Immature natural killer cell (primary cell): ENCODE results near the gene PAX5. TPM values are rescaled to one million over a fixed set of nuclear protein-coding genes. Genes with fewer than 3 reads are reported as not detected.

Source experiments
- DNase-seq, 3 donors: peaks; one replicate each; pipeline ENCODE4 v3.0.0; 2022; ENCODE audit warnings: mixed read lengths in 1 of 3
- H3K27ac Mint-ChIP-seq, 6 donors: one replicate each; pipeline ENCODE4 v1.8.0; 2020; ENCODE audit warnings: mixed read lengths in 6 of 6, mild to moderate bottlenecking in 5 of 6, inconsistent platforms in 4 of 6, moderate library complexity in 3 of 6
- H3K27me3 Mint-ChIP-seq, 3 donors: one replicate each; pipeline ENCODE4 v1.8.0; 2020 to 2021; ENCODE audit warnings: low read depth in 3 of 3, mild to moderate bottlenecking in 3 of 3, mixed read lengths in 3 of 3, moderate library complexity in 3 of 3, inconsistent platforms in 1 of 3
- H3K36me3 Mint-ChIP-seq, 3 donors: one replicate each; pipeline ENCODE4 v1.8.0; 2020; ENCODE audit warnings: mixed read lengths in 3 of 3, inconsistent platforms in 2 of 3, mild to moderate bottlenecking in 2 of 3
- H3K4me1 Mint-ChIP-seq, 2 donors: one replicate each; pipeline ENCODE4 v1.8.0; 2020; ENCODE audit warnings: inconsistent platforms in 2 of 2, mild to moderate bottlenecking in 2 of 2, mixed read lengths in 2 of 2, moderate library complexity in 1 of 2
- H3K4me3 Mint-ChIP-seq, 5 donors: one replicate each; pipeline ENCODE4 v1.8.0; 2020; ENCODE audit warnings: mild to moderate bottlenecking in 5 of 5, mixed read lengths in 5 of 5, inconsistent platforms in 3 of 5, moderate library complexity in 3 of 5
- H3K9me3 Mint-ChIP-seq, 6 donors: one replicate each; pipeline ENCODE4 v1.8.0; 2020; ENCODE audit warnings: mild to moderate bottlenecking in 6 of 6, mixed read lengths in 6 of 6, inconsistent platforms in 4 of 6, moderate library complexity in 3 of 6
- polyA plus RNA-seq, 3 donors: library from polyadenylated mRNA; unstranded; fragments of 300-500 nt; fragmentation: Illumina TruSeq; gene quantifications; one replicate each; pipeline ENCODE4 v1.2.3, GENCODE V29; 2021

PAX5 gene
- polyA plus RNA-seq, 3 donors from 2014 or later = 0.03 TPM; not detected in 2

GRCh38 chr9:37053684-37054362 lies 19.8 kb upstream of the PAX5 start:
- H3K4me3 Mint-ChIP-seq = no peak overlapping the region
- peaks cover 0 to 2% (median 0%) of the 10 kb centered on the region in 6 donors for H3K9me3 Mint-ChIP-seq
- DNase-seq = no peak
- H3K36me3 Mint-ChIP-seq = no peaks in the 10 kb centered on the region
- H3K27me3 Mint-ChIP-seq = peaks cover 7 to 24% (median 13%) of the 10 kb centered on the region in 3 donors
- H3K27ac Mint-ChIP-seq = no peak overlapping the region
- H3K4me1 Mint-ChIP-seq = no peaks in the 10 kb centered on the region

- no peaks in the 10 kb centered on the region for H3K36me3 Mint-ChIP-seq
- H3K4me3 Mint-ChIP-seq = no peak overlapping the region
- H3K9me3 Mint-ChIP-seq = peaks cover 0 to 3% (median 0%) of the 10 kb centered on the region in 6 donors
- DNase-seq = no peak
- H3K27me3 Mint-ChIP-seq = peaks cover 8 to 23% (median 12%) of the 10 kb centered on the region in 3 donors
- no peaks in the 10 kb centered on the region for H3K4me1 Mint-ChIP-seq
- H3K27ac Mint-ChIP-seq = no peak overlapping the region
These were observed 12.6 kb upstream of the PAX5 start for GRCh38 chr9:37046683-37047082.

- no peak for DNase-seq
- Mint-ChIP-seq H3K4me1 (peaks cover 8 to 10% of the 10 kb centered on the region in 2 donors), H3K27me3 (peaks cover 21 to 32% (median 25%) of the 10 kb centered on the region in 3 donors), H3K27ac (no peak overlapping the region), H3K4me3 (no peak overlapping the region), H3K9me3 (peaks cover 0 to 2% (median 0%) of the 10 kb centered on the region in 6 donors), H3K36me3 (no peaks in the 10 kb centered on the region)
These were observed 8.4 kb upstream of the PAX5 start for GRCh38 chr9:37042421-37042820.

- no peak for DNase-seq
- Mint-ChIP-seq H3K36me3 (peaks cover 0 to 4% (median 0%) of the 10 kb centered on the region in 3 donors), H3K9me3 (peaks cover 0 to 8% (median 0%) of the 10 kb centered on the region in 6 donors), H3K27me3 (peaks cover 27 to 36% (median 35%) of the 10 kb centered on the region in 3 donors), H3K4me1 (peaks cover 22 to 28% of the 10 kb centered on the region in 2 donors), H3K4me3 (no peak overlapping the region), H3K27ac (no peak overlapping the region)
These were observed 6.5 kb upstream of the PAX5 start for GRCh38 chr9:37040508-37041127.

- Mint-ChIP-seq H3K4me3 (peak overlapping the region in 1 of 5 donors; percentile 18), H3K9me3 (peaks cover 0 to 8% (median 0%) of the 10 kb centered on the region in 6 donors), H3K27ac (no peak overlapping the region), H3K36me3 (peaks cover 0 to 4% (median 0%) of the 10 kb centered on the region in 3 donors), H3K4me1 (peaks cover 34 to 42% of the 10 kb centered on the region in 2 donors), H3K27me3 (peaks cover 27 to 46% (median 41%) of the 10 kb centered on the region in 3 donors)
- DNase-seq = no peak
These were observed 4.9 kb upstream of the PAX5 start for GRCh38 chr9:37038943-37039464.

GRCh38 chr9:37038302-37038942 lies 4.4 kb upstream of the PAX5 start:
- no peak overlapping the region for H3K27ac Mint-ChIP-seq
- peaks cover 39 to 47% of the 10 kb centered on the region in 2 donors for H3K4me1 Mint-ChIP-seq
- H3K36me3 Mint-ChIP-seq = peaks cover 0 to 4% (median 0%) of the 10 kb centered on the region in 3 donors
- H3K9me3 Mint-ChIP-seq = peaks cover 0 to 6% (median 0%) of the 10 kb centered on the region in 6 donors
- peaks cover 27 to 49% (median 44%) of the 10 kb centered on the region in 3 donors for H3K27me3 Mint-ChIP-seq
- DNase-seq = no peak
- peak overlapping the region; percentile 48 to 92 (median 69) for H3K4me3 Mint-ChIP-seq

- Mint-ChIP-seq H3K36me3 (peaks cover 0 to 4% (median 0%) of the 10 kb centered on the region in 3 donors), H3K27me3 (peaks cover 26 to 47% (median 46%) of the 10 kb centered on the region in 3 donors), H3K27ac (no peak overlapping the region)
These were observed 3.6 kb upstream of the PAX5 start for GRCh38 chr9:37037503-37038301.

GRCh38 chr9:37036776-37037502 lies 2.9 kb upstream of the PAX5 start:
- Mint-ChIP-seq H3K4me3 (peak overlapping the region; percentile 79 to 97 (median 90)), H3K27me3 (peaks cover 20 to 53% (median 52%) of the 10 kb centered on the region in 3 donors), H3K4me1 (peaks cover 40 to 51% of the 10 kb centered on the region in 2 donors), H3K27ac (peak overlapping the region in 1 of 6 donors; percentile 3), H3K36me3 (peaks cover 0 to 4% (median 0%) of the 10 kb centered on the region in 3 donors), H3K9me3 (peaks cover 0 to 6% (median 0%) of the 10 kb centered on the region in 6 donors)
- peak; percentile 33 to 36 (median 33) for DNase-seq

More at GRCh38 chr9:37037503-37038301, 3.6 kb upstream of the PAX5 start:
- H3K4me1 Mint-ChIP-seq = peaks cover 40 to 51% of the 10 kb centered on the region in 2 donors
- peak overlapping the region; percentile 79 to 97 (median 90) for H3K4me3 Mint-ChIP-seq
- no peak for DNase-seq
- H3K9me3 Mint-ChIP-seq = peaks cover 0 to 6% (median 0%) of the 10 kb centered on the region in 6 donors

GRCh38 chr9:37036371-37036775 lies 2.3 kb upstream of the PAX5 start:
- peak overlapping the region; percentile 79 to 97 (median 90) for H3K4me3 Mint-ChIP-seq
- peaks cover 23 to 58% (median 56%) of the 10 kb centered on the region in 3 donors for H3K27me3 Mint-ChIP-seq
- peaks cover 40 to 51% of the 10 kb centered on the region in 2 donors for H3K4me1 Mint-ChIP-seq
- peaks cover 0 to 8% (median 0%) of the 10 kb centered on the region in 6 donors for H3K9me3 Mint-ChIP-seq
- peaks cover 0 to 4% (median 0%) of the 10 kb centered on the region in 3 donors for H3K36me3 Mint-ChIP-seq
- peak overlapping the region in 1 of 6 donors; percentile 24 for H3K27ac Mint-ChIP-seq
- peak in 1 of 3 donors; percentile 14 for DNase-seq

- Mint-ChIP-seq H3K4me1 (peaks cover 40 to 51% of the 10 kb centered on the region in 2 donors), H3K36me3 (peaks cover 0 to 4% (median 0%) of the 10 kb centered on the region in 3 donors), H3K27me3 (peaks cover 25 to 61% (median 55%) of the 10 kb centered on the region in 3 donors), H3K4me3 (peak overlapping the region; percentile 79 to 97 (median 90)), H3K9me3 (peaks cover 0 to 8% (median 0%) of the 10 kb centered on the region in 6 donors), H3K27ac (peak overlapping the region in 1 of 6 donors; percentile 24)
- no peak for DNase-seq
These were observed 1.7 kb upstream of the PAX5 start for GRCh38 chr9:37035648-37036370.

- Mint-ChIP-seq H3K9me3 (peaks cover 0 to 8% (median 0%) of the 10 kb centered on the region in 6 donors), H3K4me1 (peaks cover 44 to 51% of the 10 kb centered on the region in 2 donors), H3K27ac (no peak overlapping the region), H3K36me3 (peaks cover 0 to 4% (median 0%) of the 10 kb centered on the region in 3 donors), H3K27me3 (peaks cover 25 to 62% (median 59%) of the 10 kb centered on the region in 3 donors), H3K4me3 (peak overlapping the region; percentile 59 to 79 (median 68))
- no peak for DNase-seq
These were observed 1.0 kb upstream of the PAX5 start for GRCh38 chr9:37034938-37035647.
